Measurements from ENCODE around the gene TAS2R7.
A peak's percentile ranks its signal among the peaks of the same experiment; 100 is the strongest.
"Not testable (repeated sequence)": the region's sequence is repeated elsewhere in the genome, so short reads cannot be mapped to it uniquely, and the experiment has no call there.

TAS2R7 gene

GRCh38 chr12:10801741-10802140 lies 686 bp downstream of the TAS2R7 start:
- CTCF ChIA-PET, result no interaction called here
- POLR2A ChIA-PET (ENCODE audit: low non-redundant PET), result no interaction called here
- DNase-seq (ENCODE audit: low spot score), result no peak
- no peak for TF ChIP-seq CTCF (conservative IDR thresholded peaks at IDR 0.05; ENCODE audit: low read depth)
- H3K27ac ChIP-seq, result no peak overlapping the region

GRCh38 chr12:10794222-10794621 lies 8.2 kb downstream of the TAS2R7 start:
- ChIA-PET CTCF (no interaction called here), POLR2A (ENCODE audit: low non-redundant PET) (no interaction called here)
- H3K27ac ChIP-seq, result no peak overlapping the region
- no peak for TF ChIP-seq CTCF (conservative IDR thresholded peaks at IDR 0.05; ENCODE audit: low read depth)
- no peak for DNase-seq (ENCODE audit: low spot score)

GRCh38 chr12:10791769-10792168 lies 10.7 kb downstream of the TAS2R7 start:
- CTCF ChIA-PET; POLR2A ChIA-PET (ENCODE audit: low non-redundant PET); DNase-seq (ENCODE audit: low spot score); H3K27ac ChIP-seq: not testable (repeated sequence)

GRCh38 chr12:10783252-10783651 lies 19.2 kb downstream of the TAS2R7 start:
- CTCF ChIA-PET, result interaction anchor here (1.1 kb wide), 1 partner anchor 16 kb away, joined by 4 read pairs; no protein-coding TSS in a partner anchor
- H3K27ac ChIP-seq, result no peak overlapping the region
- no peak for DNase-seq (ENCODE audit: low spot score)
- POLR2A ChIA-PET (ENCODE audit: low non-redundant PET), result no interaction called here
- TF ChIP-seq CTCF (conservative IDR thresholded peaks at IDR 0.05; ENCODE audit: low read depth), result no peak

GRCh38 chr12:10779103-10779502 lies 23.3 kb downstream of the TAS2R7 start:
- H3K27ac ChIP-seq, result no peak overlapping the region
- TF ChIP-seq CTCF (conservative IDR thresholded peaks at IDR 0.05; ENCODE audit: low read depth), result no peak
- no peak for DNase-seq (ENCODE audit: low spot score)
- POLR2A ChIA-PET (ENCODE audit: low non-redundant PET), result no interaction called here
- CTCF ChIA-PET, result interaction anchor here (2.2 to 5.9 kb wide), 2 partner anchors 8 to 421 kb away, joined by 9 to 26 read pairs; no protein-coding TSS in a partner anchor

- DNase-seq (ENCODE audit: low spot score), result peak; percentile 26
- POLR2A ChIA-PET (ENCODE audit: low non-redundant PET), result no interaction called here
- CTCF ChIA-PET, result interaction anchor here (0.6 to 4.2 kb wide), 12 partner anchors 9 to 1964 kb away, joined by 3 to 39 read pairs (median 4); no protein-coding TSS in a partner anchor
- peak; percentile 49 for TF ChIP-seq CTCF (conservative IDR thresholded peaks at IDR 0.05; ENCODE audit: low read depth)
- no peak overlapping the region for H3K27ac ChIP-seq
Measured at GRCh38 chr12:10771132-10771733, 31.2 kb downstream of the TAS2R7 start.

- no peak overlapping the region for H3K27ac ChIP-seq
- no peak for TF ChIP-seq CTCF (conservative IDR thresholded peaks at IDR 0.05; ENCODE audit: low read depth)
- DNase-seq (ENCODE audit: low spot score), result no peak
- CTCF ChIA-PET, result no interaction called here
- POLR2A ChIA-PET (ENCODE audit: low non-redundant PET), result no interaction called here
Measured at GRCh38 chr12:10759657-10760056, 42.8 kb downstream of the TAS2R7 start.
